Hematopoietic multipotent progenitor cell (in vitro differentiated cells): ENCODE data around the gene ZNF385D. TPM values are rescaled to one million over a fixed set of nuclear protein-coding genes. Genes with fewer than 3 reads are reported as not detected.

Experiments
- DNase-seq, 3 donors: peaks; one replicate each; pipeline ENCODE4 v3.0.0-alpha.2; 2011 to 2015; ENCODE audit warnings: low read depth in 2 of 3, low spot score in 2 of 3
- total RNA-seq: library from RNA; depleted of rRNA; stranded (reverse); fragments of >200 nt; gene quantifications from one replicate; pipeline ENCODE4 v1.2.3, GENCODE V29; 2012

ZNF385D gene
- total RNA-seq, result 22.4 TPM

- DNase-seq, result no peak
Measured at GRCh38 chr3:21750831-21751391, at the start of gene ZNF385D. TSS of gene ZNF385D (minus strand) at chr3:21751210. CDS start at chr3:21750916, 294 bp downstream.

- no peak for DNase-seq
Measured at GRCh38 chr3:21798356-21799088, 47.5 kb upstream of the ZNF385D start.

DNA sequence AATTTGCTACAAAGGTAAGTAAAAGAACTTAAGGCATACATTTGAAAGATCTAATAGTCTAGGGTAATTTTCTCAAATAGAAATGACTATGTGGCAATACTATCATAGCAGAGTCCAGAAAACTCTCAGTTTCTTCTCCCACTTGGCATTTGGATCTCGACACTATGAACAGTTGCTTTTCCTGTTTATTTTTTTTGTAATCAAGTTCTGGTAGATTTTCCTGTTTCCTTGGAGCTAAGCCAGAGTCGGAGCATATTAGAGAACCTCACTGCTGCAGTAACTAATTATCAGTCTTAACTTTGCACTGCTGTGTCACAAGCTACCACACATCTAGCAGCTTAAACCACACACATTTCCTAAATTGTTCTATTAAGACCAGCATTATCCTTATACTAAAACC lies 44.9 kb upstream of the ZNF385D start:
- DNase-seq, result no peak

DNA sequence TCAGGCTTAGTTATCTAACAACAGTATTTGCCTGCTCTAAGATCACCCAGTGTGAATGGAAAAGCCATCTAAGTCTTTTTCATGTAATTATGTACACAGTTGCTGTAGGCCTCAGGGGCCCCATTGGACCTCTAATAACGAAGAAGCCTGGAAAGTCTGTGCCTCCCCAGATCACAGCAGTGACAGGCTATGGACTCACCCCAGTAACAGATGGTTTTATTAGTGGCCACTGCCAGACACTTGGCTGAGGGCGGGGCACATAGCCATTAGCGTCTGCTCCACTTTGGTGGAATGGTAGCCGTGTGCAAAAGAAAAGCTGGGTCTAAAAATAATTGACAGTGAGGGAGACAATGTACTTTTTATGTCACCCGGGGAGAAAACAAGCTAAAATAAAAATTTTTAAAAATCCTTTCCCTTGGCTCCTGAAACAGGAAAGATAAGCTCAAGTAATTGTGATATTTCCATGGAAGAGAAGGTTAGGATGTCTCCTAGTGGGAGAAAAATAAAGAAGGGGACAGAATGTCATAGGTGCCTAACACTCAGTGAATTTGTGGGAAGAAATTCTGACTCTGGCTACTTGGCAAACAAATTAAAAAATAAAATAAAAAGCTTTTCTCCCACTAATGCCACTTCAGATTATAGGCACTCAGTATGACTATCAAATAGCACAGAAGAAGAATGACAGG lies 44.3 kb upstream of the ZNF385D start:
- DNase-seq, result no peak

DNA sequence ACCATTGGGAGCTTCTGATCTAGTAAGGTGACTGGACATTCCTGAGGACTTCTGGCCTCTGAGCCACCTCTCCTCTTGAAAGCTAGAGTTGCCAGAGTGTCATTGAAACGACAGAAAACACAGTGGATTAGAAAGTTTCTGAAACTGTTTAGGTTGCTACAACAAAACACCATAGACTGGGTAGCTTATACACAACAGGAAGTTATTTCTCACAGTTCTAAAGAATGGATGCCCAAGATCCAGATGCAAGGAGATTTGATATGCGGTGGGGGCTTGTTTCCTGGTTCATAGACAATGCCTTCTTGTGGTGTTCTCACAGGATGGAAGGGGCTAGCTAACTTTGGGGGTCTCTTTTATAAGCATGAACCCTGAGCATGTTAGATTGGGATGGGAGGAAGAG lies 43.3 kb upstream of the ZNF385D start:
- peak in 1 of 3 donors; percentile 76 for DNase-seq

DNA sequence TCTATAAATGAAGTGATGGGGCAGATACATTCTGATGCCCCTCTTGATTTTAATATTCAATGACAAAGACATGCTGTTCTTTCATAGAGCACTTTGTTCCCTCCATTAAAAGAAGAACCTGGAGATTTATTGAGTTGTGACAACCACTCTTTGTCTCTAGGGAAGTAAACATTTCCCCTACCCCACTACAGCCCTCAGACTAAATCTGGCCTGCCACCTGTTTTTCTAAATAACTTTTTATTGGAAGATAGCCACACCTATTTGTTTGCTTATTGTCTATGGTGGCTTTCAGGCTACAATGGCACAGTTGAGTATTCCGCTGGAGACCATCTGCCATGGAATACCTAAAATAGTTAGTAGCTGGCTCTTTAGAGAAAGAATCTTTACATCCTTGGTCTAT lies 41.2 kb upstream of the ZNF385D start:
- DNase-seq, result peak in 2 of 3 donors; percentile 6 to 74

DNA sequence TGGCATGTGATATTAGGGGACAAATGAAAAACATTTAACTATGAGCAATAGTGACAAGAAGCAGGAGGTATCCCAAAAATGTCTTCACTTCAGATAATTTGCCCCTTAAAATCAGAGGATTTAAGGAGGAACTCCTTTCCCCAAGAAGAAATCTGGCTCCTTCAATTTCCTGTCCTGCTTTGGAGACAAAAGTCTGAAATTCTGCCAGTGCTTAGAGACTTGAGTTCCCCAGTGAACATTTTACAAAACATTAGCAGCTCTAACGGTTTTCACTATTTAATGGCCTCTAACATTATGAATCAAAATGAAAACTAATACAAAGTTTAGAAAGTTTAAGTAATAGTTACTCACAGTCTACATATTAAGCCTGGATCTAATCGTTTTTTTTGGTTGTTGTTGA lies 40.3 kb upstream of the ZNF385D start:
- DNase-seq, result no peak

GRCh38 chr3:21790466-21790865 lies 39.5 kb upstream of the ZNF385D start:
- no peak for DNase-seq

DNA sequence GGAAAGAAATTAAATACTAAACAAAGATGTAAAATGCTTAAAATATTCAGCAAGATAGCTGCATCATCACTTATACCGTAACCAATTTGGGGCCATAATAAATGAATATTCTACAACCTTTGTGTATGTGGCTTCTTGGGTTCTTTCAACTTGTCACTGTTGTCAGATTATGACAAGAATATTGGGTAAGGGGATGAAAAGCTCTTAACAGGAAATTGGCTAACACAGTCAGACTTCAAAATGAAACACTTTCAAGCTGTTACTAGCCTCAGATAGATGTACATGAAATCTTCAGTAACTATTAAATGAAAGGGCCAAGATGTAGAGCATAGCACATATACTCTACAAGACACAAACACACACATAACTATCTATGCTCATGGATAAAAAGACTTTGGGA lies 38.7 kb upstream of the ZNF385D start:
- no peak for DNase-seq

GRCh38 chr3:21786438-21786797 lies 35.4 kb upstream of the ZNF385D start:
- no peak for DNase-seq

DNA sequence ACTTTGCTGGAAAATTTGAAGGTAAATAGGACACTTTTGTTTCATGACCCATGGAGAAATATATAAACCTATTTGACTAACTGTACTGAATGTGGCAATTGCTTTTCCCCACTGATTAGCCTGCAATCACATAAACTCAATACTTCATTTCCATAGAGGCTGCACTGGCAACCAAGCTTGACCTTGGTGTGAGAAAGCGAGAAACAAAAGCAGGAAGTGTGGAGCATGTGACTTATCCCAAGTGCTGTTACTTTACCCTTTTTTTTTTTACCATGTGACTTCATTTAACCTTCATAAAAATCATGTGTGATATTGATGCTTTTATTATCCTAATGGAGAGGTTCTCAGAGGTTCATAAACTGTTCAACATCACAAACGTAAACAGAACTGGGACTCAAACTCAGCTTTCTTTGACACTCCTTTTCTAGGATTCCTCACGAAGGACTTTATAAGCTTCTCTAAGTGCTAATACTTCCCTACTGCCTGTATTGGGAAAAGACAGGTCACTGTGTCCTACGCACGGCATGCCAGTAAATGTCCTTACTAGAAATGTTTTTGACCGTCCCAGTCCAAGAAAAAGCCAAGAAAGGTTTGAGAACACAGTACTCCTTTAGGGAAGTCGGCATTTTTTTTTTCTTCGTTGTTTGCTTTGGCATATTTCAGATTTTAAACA lies 34.9 kb upstream of the ZNF385D start:
- DNase-seq, result no peak

- DNase-seq, result peak in 2 of 3 donors; percentile 11 to 55
Measured at GRCh38 chr3:21783839-21784238, 32.8 kb upstream of the ZNF385D start.

DNA sequence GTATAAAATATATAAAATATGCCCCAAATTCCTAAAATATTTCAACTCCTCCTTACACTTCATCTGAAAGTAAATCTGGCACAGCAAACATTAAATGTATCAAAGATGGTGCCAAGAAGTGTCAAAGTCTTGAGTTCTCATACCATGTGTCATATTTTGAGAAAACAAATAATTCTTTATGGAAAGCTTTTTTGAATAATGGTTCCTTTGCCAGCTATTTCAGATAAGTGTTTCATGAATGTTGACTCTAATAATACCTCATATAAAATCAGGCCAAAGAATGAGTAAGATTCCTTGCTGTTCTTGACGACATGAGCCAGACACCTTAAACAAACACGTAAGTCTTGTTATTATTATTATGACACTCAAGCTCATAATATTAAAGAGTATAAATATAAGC lies 30.3 kb upstream of the ZNF385D start:
- DNase-seq, result no peak

- no peak for DNase-seq
Measured at GRCh38 chr3:21779909-21780308, 28.9 kb upstream of the ZNF385D start.

- no peak for DNase-seq
Measured at GRCh38 chr3:21778715-21779114, 27.7 kb upstream of the ZNF385D start.

DNA sequence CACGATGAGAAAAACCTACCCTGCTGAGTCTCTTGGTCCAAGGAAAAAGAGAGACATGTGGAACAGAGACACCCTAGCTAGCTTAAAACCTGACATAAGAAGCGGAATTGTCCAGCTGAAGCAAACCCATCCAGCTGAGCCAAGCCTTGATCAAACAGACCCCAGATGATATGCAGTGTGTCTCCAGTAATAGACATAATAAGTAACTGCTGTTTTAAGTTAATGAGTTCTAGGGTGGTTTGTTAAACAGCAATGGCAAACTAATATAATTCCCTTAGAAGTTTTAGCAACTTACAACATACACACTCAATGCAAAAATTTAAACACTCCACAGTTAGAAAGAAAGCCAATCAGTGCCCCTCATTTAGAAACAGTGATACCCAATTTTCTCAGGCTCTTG lies 26.8 kb upstream of the ZNF385D start:
- DNase-seq, result no peak

- no peak for DNase-seq
Measured at GRCh38 chr3:21766002-21766401, 15.0 kb upstream of the ZNF385D start.

DNA sequence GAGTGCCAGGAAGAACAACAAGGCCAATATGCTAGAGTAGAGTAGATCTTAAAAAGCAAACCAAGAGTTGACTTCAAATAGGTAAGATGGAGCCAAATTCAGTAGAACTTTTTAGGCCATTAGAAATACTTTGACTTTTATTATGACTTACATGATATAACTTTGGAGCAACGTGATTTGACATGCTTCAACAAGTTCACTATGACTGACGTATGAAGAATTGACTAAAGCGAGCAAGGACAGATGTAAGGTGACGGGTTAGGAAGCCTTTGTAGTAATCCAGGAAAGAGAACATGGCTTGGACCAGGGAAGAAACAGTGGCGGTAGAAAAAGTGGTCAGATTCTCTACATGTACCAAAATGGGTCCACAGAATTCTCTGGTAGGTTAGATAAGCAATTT lies 4.9 kb upstream of the ZNF385D start:
- no peak for DNase-seq

GRCh38 chr3:21754839-21755238 lies 3.8 kb upstream of the ZNF385D start:
- DNase-seq, result no peak

GRCh38 chr3:21752749-21753347 lies 1.8 kb upstream of the ZNF385D start:
- peak in 2 of 3 donors; percentile 17 to 64 for DNase-seq

DNA sequence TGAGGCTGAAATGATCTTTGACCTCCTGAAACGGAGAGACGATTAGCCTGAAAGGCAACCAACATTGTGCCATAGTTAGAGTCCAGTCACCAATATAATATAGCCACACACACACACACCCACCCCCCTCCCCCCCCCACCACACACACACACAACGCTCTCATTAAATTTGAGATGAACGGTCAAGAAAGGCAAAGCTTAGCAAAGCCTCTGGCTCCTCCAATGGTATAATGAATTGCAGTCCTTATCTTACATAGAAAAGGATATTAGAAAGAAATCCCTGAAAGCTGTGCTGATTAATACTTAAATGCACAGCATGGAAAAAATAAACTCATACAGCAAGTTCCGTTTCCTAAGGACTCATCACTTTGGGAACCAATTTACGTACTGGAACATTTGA lies 876 bp upstream of the ZNF385D start:
- DNase-seq, result no peak
